ENCODE data around the gene PPP1R9A.

Gene PPP1R9A

GRCh38 chr7:95240921-95241320 is 333.5 kb downstream of the PPP1R9A start:
- no peaks in the 10 kb centered on the region for H3F3A ChIP-seq (ENCODE audit: low read depth)
- no peaks in the 10 kb centered on the region for H3K27me3 ChIP-seq (ENCODE audit: insufficient read depth, low read length, poor library complexity, severe bottlenecking)
- no peak overlapping the region for H3K9ac ChIP-seq (ENCODE audit: low read depth, low read length, poor library complexity, severe bottlenecking)
- H2AFZ ChIP-seq (ENCODE audit: low read length): no peak overlapping the region
- no peaks in the 10 kb centered on the region for H3K9me2 ChIP-seq (replicated peaks; ENCODE audit: low read depth, low read length)
- H3K79me2 ChIP-seq (ENCODE audit: insufficient read depth, low read length): no peaks in the 10 kb centered on the region
- no peak for TF ChIP-seq EZH2phosphoT487 (IDR thresholded peaks at IDR 0.05; ENCODE audit: borderline replicate concordance)
- TF ChIP-seq, protein P1, sequence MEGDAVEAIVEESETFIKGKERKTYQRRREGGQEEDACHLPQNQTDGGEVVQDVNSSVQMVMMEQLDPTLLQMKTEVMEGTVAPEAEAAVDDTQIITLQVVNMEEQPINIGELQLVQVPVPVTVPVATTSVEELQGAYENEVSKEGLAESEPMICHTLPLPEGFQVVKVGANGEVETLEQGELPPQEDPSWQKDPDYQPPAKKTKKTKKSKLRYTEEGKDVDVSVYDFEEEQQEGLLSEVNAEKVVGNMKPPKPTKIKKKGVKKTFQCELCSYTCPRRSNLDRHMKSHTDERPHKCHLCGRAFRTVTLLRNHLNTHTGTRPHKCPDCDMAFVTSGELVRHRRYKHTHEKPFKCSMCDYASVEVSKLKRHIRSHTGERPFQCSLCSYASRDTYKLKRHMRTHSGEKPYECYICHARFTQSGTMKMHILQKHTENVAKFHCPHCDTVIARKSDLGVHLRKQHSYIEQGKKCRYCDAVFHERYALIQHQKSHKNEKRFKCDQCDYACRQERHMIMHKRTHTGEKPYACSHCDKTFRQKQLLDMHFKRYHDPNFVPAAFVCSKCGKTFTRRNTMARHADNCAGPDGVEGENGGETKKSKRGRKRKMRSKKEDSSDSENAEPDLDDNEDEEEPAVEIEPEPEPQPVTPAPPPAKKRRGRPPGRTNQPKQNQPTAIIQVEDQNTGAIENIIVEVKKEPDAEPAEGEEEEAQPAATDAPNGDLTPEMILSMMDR (conservative IDR thresholded peaks at IDR 0.05; ENCODE audit: low read length): no peak
- no peaks in the 10 kb centered on the region for H3K36me3 ChIP-seq (ENCODE audit: insufficient read depth, low read length)
- H3K4me2 ChIP-seq (ENCODE audit: low read depth, low read length, poor library complexity, severe bottlenecking): no peak overlapping the region
- H3K4me1 ChIP-seq (ENCODE audit: insufficient read depth, low read length, poor library complexity, severe bottlenecking): no peaks in the 10 kb centered on the region
- no peaks in the 10 kb centered on the region for H4K20me1 ChIP-seq (ENCODE audit: insufficient read depth, low read length, poor library complexity, severe bottlenecking)
- H3K4me3 ChIP-seq (ENCODE audit: low read length, poor library complexity, severe bottlenecking): no peak overlapping the region
- no peaks in the 10 kb centered on the region for H3K9me3 ChIP-seq (ENCODE audit: insufficient read depth, low read depth, low read length)

DNA sequence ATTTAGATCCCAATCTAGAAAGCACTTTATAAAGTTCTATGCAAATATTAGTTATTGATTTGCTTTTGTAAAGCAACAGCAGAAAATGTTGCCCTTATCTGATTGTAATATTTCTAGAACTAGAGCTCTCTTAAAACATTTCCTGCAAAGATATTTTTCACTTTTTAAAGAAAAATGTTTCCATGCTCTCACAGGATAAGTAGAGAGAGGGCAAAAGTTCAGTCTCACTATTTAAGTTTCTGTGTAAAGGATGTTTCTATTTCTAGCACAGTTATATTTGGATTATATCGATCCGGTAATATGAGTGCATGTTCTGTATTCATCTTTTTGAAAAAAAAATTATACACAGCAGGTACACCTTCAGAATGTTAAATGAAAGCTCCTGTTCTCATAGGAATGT is 334.9 kb downstream of the PPP1R9A start:
- H3K4me1 ChIP-seq (ENCODE audit: insufficient read depth, low read length, poor library complexity, severe bottlenecking): peaks cover 4% of the 10 kb centered on the region
- no peak overlapping the region for H3K4me2 ChIP-seq (ENCODE audit: low read depth, low read length, poor library complexity, severe bottlenecking)
- H3K9ac ChIP-seq (ENCODE audit: low read depth, low read length, poor library complexity, severe bottlenecking): no peak overlapping the region

GRCh38 chr7:95244616-95245015 is 337.2 kb downstream of the PPP1R9A start:
- Histone ChIP-seq H3K27me3 (ENCODE audit: insufficient read depth, low read length, poor library complexity, severe bottlenecking) (no peaks in the 10 kb centered on the region), H3K4me2 (ENCODE audit: low read depth, low read length, poor library complexity, severe bottlenecking) (no peak overlapping the region), H2AFZ (ENCODE audit: low read length) (no peak overlapping the region), H4K20me1 (ENCODE audit: insufficient read depth, low read length, poor library complexity, severe bottlenecking) (no peaks in the 10 kb centered on the region), H3K79me2 (ENCODE audit: insufficient read depth, low read length) (no peaks in the 10 kb centered on the region), H3K4me1 (ENCODE audit: insufficient read depth, low read length, poor library complexity, severe bottlenecking) (peaks cover 4% of the 10 kb centered on the region), H3K9me2 (replicated peaks; ENCODE audit: low read depth, low read length) (no peaks in the 10 kb centered on the region), H3K9ac (ENCODE audit: low read depth, low read length, poor library complexity, severe bottlenecking) (no peak overlapping the region), H3K36me3 (ENCODE audit: insufficient read depth, low read length) (no peaks in the 10 kb centered on the region), H3K9me3 (ENCODE audit: insufficient read depth, low read depth, low read length) (no peaks in the 10 kb centered on the region), H3F3A (ENCODE audit: low read depth) (no peaks in the 10 kb centered on the region), H3K4me3 (ENCODE audit: low read length, poor library complexity, severe bottlenecking) (no peak overlapping the region)
- TF ChIP-seq, protein P1 (conservative IDR thresholded peaks at IDR 0.05; ENCODE audit: low read length): no peak
- no peak for TF ChIP-seq EZH2phosphoT487 (IDR thresholded peaks at IDR 0.05; ENCODE audit: borderline replicate concordance)

More for the DNA sequence above, 334.9 kb downstream of the PPP1R9A start:
- Histone ChIP-seq H4K20me1 (ENCODE audit: insufficient read depth, low read length, poor library complexity, severe bottlenecking) (no peaks in the 10 kb centered on the region), H3F3A (ENCODE audit: low read depth) (no peaks in the 10 kb centered on the region), H3K4me3 (ENCODE audit: low read length, poor library complexity, severe bottlenecking) (no peak overlapping the region), H3K9me3 (ENCODE audit: insufficient read depth, low read depth, low read length) (no peaks in the 10 kb centered on the region), H2AFZ (ENCODE audit: low read length) (no peak overlapping the region), H3K9me2 (replicated peaks; ENCODE audit: low read depth, low read length) (no peaks in the 10 kb centered on the region), H3K36me3 (ENCODE audit: insufficient read depth, low read length) (no peaks in the 10 kb centered on the region), H3K27me3 (ENCODE audit: insufficient read depth, low read length, poor library complexity, severe bottlenecking) (no peaks in the 10 kb centered on the region), H3K79me2 (ENCODE audit: insufficient read depth, low read length) (no peaks in the 10 kb centered on the region)
- TF ChIP-seq EZH2phosphoT487 (IDR thresholded peaks at IDR 0.05; ENCODE audit: borderline replicate concordance): no peak
- TF ChIP-seq, protein P1 (conservative IDR thresholded peaks at IDR 0.05; ENCODE audit: low read length): no peak
